WTC11 (cell line): ENCODE measurements around the gene FOXF2. TPM values are rescaled to one million over a fixed set of nuclear protein-coding genes. Genes with fewer than 3 reads are reported as not detected.

Experiments
- ATAC-seq: fragments of 200-7000 bp; cut with Tn5 transposase; 2 replicates; pipeline ENCODE4 v1.10.0; 2021; ENCODE audit warnings: mild to moderate bottlenecking, moderate library complexity
- CTCF ChIA-PET: fragments of 300-600 bp; sonication (Branson Sonifier 250); formaldehyde crosslinking; loops from one replicate; lab custom pipeline; 2021; ENCODE audit warnings: antibody characterized with exemption; lab: Charles Lee
- POLR2A ChIA-PET: fragments of 350-600 bp; sonication (Branson Sonifier 250); formaldehyde crosslinking; loops from one replicate; lab custom pipeline; 2021; ENCODE audit warnings: antibody characterized with exemption; lab: Charles Lee
- DNase-seq: peaks from one replicate; pipeline ENCODE4 v3.0.0; 2021; ENCODE audit warnings: low spot score
- H3K27ac Mint-ChIP-seq: 2 replicates; pipeline ENCODE4 v1.8.0; 2021; ENCODE audit warnings: mixed read lengths
- H3K27me3 Mint-ChIP-seq: 2 replicates; pipeline ENCODE4 v1.8.0; 2021; ENCODE audit warnings: low read depth, mild to moderate bottlenecking, moderate library complexity, mixed read lengths
- H3K36me3 Mint-ChIP-seq: 2 replicates; pipeline ENCODE4 v1.8.0; 2021; ENCODE audit warnings: mixed read lengths
- H3K4me1 Mint-ChIP-seq: 2 replicates; pipeline ENCODE4 v1.8.0; 2022; ENCODE audit warnings: mixed read lengths
- H3K4me3 Mint-ChIP-seq: 2 replicates; pipeline ENCODE4 v1.8.0; 2021; ENCODE audit warnings: mild to moderate bottlenecking, moderate library complexity, mixed read lengths
- H3K9me3 Mint-ChIP-seq: 2 replicates; pipeline ENCODE4 v1.8.0; 2021; ENCODE audit warnings: mixed read lengths
- CBFB ChIP-seq: sonication (generic); formaldehyde crosslinking; IDR thresholded peaks from 2 replicates; pipeline ENCODE4 v1.8.1; 2022; ENCODE audit warnings: mild to moderate bottlenecking, low read depth, missing genetic modification reagents
- CREM ChIP-seq: sonication (generic); formaldehyde crosslinking; IDR thresholded peaks from 2 replicates; pipeline ENCODE4 v1.8.1; 2022; ENCODE audit warnings: mild to moderate bottlenecking, missing genetic modification reagents, moderate library complexity
- ETV6 ChIP-seq: sonication (generic); formaldehyde crosslinking; IDR thresholded peaks from 2 replicates; pipeline ENCODE4 v1.8.1; 2022; ENCODE audit warnings: mild to moderate bottlenecking, missing genetic modification reagents
- GABPB1 ChIP-seq: sonication (generic); formaldehyde crosslinking; IDR thresholded peaks from 2 replicates; pipeline ENCODE4 v1.8.1; 2023; ENCODE audit warnings: mild to moderate bottlenecking, missing genetic modification reagents
- GTF2I ChIP-seq: fragments of 250-450 bp; sonication (Bioruptor Pico); conservative IDR thresholded peaks from 2 replicates; pipeline ENCODE4 v1.4.0; 2021; ENCODE audit warnings: mild to moderate bottlenecking
- HMGA2 ChIP-seq: fragments of 250-450 bp; sonication (Bioruptor Pico); IDR thresholded peaks from 2 replicates; pipeline ENCODE4 v1.4.0; 2021; ENCODE audit warnings: mild to moderate bottlenecking, moderate library complexity
- JAZF1 ChIP-seq: fragments of 250-450 bp; sonication (Bioruptor Pico); IDR thresholded peaks from 2 replicates; pipeline ENCODE4 v1.9.0; 2021; ENCODE audit warnings: moderate library complexity, mild to moderate bottlenecking, inconsistent platforms
- OVOL2 ChIP-seq: fragments of 250-450 bp; sonication (Bioruptor Pico); IDR thresholded peaks from 2 replicates; pipeline ENCODE4 v1.9.0; 2021; ENCODE audit warnings: mild to moderate bottlenecking, borderline replicate concordance
- SMAD3 ChIP-seq: sonication (generic); formaldehyde crosslinking; IDR thresholded peaks from 2 replicates; pipeline ENCODE4 v1.8.0; 2022; ENCODE audit warnings: missing genetic modification reagents, mild to moderate bottlenecking, borderline replicate concordance
- SP1 ChIP-seq: sonication (generic); formaldehyde crosslinking; conservative IDR thresholded peaks from 2 replicates; pipeline ENCODE4 v1.8.1; 2022; ENCODE audit warnings: missing genetic modification reagents
- ZNF121 ChIP-seq: sonication (generic); formaldehyde crosslinking; IDR thresholded peaks from 2 replicates; pipeline ENCODE4 v1.8.0; 2023; ENCODE audit warnings: missing genetic modification reagents
- ZNF219 ChIP-seq: sonication (generic); formaldehyde crosslinking; IDR thresholded peaks from 2 replicates; pipeline ENCODE4 v1.8.0; 2023; ENCODE audit warnings: missing genetic modification reagents, mild to moderate bottlenecking, borderline replicate concordance
- ZNF317 ChIP-seq: sonication (generic); formaldehyde crosslinking; IDR thresholded peaks from 2 replicates; pipeline ENCODE4 v1.8.1; 2023; ENCODE audit warnings: low read depth, mild to moderate bottlenecking, moderate library complexity, missing genetic modification reagents, borderline replicate concordance
- ZNF423 ChIP-seq: fragments of 250-450 bp; sonication (Bioruptor Pico); IDR thresholded peaks from 2 replicates; pipeline ENCODE4 v2.1.2; 2022; ENCODE audit warnings: mild to moderate bottlenecking, moderate library complexity
- ZNF671 ChIP-seq: fragments of 250-450 bp; sonication (Bioruptor Pico); IDR thresholded peaks from 2 replicates; pipeline ENCODE4 v1.8.0; 2021; ENCODE audit warnings: mild to moderate bottlenecking
- total RNA-seq: library from RNA; stranded (reverse); gene quantifications from 3 replicates; pipeline ENCODE4 v1.2.3, GENCODE V29; 2021
- TF ChIP-seq, protein P1 (sequence below): sonication (generic); formaldehyde crosslinking; IDR thresholded peaks from 2 replicates; pipeline ENCODE4 v1.8.0; 2022; ENCODE audit warnings: mild to moderate bottlenecking, missing genetic modification reagents
- TF ChIP-seq, protein P2 (sequence below): sonication (generic); formaldehyde crosslinking; IDR thresholded peaks from 2 replicates; pipeline ENCODE4 v1.8.1; 2023; ENCODE audit warnings: mild to moderate bottlenecking, missing genetic modification reagents
- TF ChIP-seq, protein P3 (sequence below): sonication (generic); formaldehyde crosslinking; IDR thresholded peaks from 2 replicates; pipeline ENCODE4 v1.8.1; 2022; ENCODE audit warnings: low read depth, missing genetic modification reagents, borderline replicate concordance
- TF ChIP-seq, protein P4 (sequence below): sonication (generic); formaldehyde crosslinking; IDR thresholded peaks from 2 replicates; pipeline ENCODE4 v1.8.1; 2022; ENCODE audit warnings: missing genetic modification reagents, borderline replicate concordance
- TF ChIP-seq, protein P5 (sequence below): fragments of 250-450 bp; sonication (Bioruptor Pico); IDR thresholded peaks from 2 replicates; pipeline ENCODE4 v1.9.0; 2021; ENCODE audit warnings: mild to moderate bottlenecking
- TF ChIP-seq, protein P6 (sequence below): sonication (generic); formaldehyde crosslinking; IDR thresholded peaks from 2 replicates; pipeline ENCODE4 v1.8.1; 2022; ENCODE audit warnings: mild to moderate bottlenecking, moderate library complexity, missing genetic modification reagents
- TF ChIP-seq, protein P7 (sequence below): fragments of 250-450 bp; sonication (Bioruptor Pico); IDR thresholded peaks from 2 replicates; pipeline ENCODE4 v2.1.2; 2022; ENCODE audit warnings: mild to moderate bottlenecking, moderate library complexity

Gene FOXF2
- total RNA-seq, 1 experiment from 2014 or later: 0.11 TPM

DNA sequence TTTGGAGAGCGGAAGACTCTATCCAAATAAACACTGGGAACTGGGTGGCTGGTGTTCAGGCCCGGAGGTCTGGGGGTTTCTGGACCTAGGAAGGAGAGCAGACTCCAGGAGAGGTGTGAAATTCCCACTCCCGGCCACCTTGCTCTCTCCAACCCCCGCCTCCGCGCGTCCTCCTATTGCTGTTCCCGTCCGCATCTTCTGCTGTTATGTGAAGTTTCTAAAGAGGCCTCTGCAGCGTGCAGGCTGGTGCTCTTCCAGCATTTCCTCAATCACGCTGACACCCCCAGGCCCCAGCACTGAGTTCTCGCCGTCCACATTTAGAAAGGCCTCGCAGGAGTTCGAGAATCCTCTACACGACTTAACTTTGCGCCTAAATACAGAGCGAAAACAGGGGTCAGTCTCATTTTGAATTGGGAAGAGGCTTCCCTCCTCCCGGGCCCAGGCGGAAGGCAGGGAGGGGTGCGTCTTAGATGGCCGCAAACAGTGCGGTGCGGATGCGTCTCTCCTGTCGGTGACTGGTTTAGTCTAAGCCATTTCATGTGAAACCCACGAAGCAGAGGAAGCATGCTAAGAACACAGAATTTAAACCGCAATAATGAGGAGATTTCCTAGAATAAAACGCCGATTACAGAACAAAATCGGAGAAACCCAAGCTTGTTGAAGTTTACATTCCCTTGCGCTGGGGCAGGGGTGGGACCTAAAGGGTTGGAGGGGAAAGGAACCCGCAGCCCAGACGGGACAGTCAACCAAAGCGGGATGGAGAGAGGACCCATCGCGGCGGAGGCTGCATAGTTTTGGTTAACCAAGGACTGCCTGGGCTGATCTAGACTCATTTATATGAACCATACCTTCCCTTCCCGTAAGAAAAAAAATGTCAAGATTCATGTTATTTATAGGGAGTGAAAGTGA lies 4.0 kb upstream of the FOXF2 start (continued):
- TF ChIP-seq, protein P1, sequence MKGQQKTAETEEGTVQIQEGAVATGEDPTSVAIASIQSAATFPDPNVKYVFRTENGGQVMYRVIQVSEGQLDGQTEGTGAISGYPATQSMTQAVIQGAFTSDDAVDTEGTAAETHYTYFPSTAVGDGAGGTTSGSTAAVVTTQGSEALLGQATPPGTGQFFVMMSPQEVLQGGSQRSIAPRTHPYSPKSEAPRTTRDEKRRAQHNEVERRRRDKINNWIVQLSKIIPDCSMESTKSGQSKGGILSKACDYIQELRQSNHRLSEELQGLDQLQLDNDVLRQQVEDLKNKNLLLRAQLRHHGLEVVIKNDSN (CRISPR knock-in tag): no peak
- TF ChIP-seq CBFB: no peak

DNA sequence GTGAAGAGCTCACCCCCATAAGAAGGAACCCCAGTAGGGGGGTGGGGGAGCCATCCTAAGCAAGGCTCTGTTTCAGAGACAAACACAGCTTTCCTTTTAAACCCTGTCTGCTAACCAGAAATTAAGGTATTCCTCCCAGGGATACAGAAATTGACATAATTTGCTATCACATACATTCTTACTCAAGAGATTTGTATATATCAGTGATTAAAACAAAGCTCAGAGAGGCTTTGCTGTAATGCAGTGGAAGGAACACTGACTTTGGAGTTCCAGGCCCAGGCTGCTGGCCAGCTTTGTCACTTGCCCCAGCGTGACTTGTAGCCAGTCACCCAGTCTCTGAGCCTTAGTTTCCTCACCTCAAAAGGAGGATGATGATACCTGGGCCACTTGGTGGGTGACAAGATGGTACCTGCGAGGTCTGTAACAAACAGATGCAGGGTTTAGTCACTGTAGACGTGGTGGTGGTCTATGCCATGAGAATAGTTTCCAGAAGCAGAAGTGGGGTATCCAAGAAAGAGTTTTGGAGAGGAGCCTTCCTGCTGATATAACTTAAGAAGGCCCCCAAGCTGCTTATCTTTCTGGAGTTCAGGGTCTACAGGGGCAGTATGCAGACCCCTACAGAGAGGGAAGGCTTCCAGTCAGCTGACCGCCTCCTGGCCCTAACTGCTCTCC lies 3.2 kb upstream of the FOXF2 start:
- Mint-ChIP-seq H3K27me3 (peaks cover 91% of the 10 kb centered on the region), H3K4me3 (no peak overlapping the region)
- CTCF ChIA-PET: interaction anchor here (1.7 to 1.9 kb wide), 2 partner anchors 10 to 50 kb away, joined by 5 to 12 read pairs; no protein-coding TSS in a partner anchor

DNA sequence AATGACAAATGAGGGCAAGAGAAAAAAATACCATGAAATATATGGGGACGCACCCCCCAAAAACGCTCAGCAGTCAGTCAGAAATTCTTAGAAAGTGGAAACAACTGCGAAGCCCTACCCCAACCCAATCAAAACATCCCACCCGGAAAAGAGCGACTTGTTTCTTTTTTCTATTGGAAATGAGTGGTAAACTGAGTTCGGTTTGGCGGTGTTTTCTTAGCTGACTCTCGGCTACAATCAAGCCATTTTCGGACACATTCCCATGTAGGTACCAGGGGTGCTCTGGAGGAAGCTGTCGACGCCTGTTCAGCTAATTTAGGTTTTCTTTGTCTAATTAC lies 1.9 kb upstream of the FOXF2 start:
- no peaks in the 10 kb centered on the region; the same call in 1 of the 2 replicates for H3K36me3 Mint-ChIP-seq
- ChIA-PET CTCF (interaction anchor here (1.1 to 1.9 kb wide), 5 partner anchors 9 to 49 kb away, joined by 3 to 12 read pairs (median 5); no protein-coding TSS in a partner anchor), POLR2A (no interaction called here)

More for the DNA sequence above, 3.2 kb upstream of the FOXF2 start:
- H3K36me3 Mint-ChIP-seq: no peaks in the 10 kb centered on the region; the same call in 1 of the 2 replicates
- H3K27ac Mint-ChIP-seq: no peak overlapping the region
- POLR2A ChIA-PET: no interaction called here
- H3K4me1 Mint-ChIP-seq: peaks cover 39% of the 10 kb centered on the region
- H3K9me3 Mint-ChIP-seq: no peaks in the 10 kb centered on the region
- TF ChIP-seq ZNF317 (no peak), CREM (CRISPR knock-in tag) (no peak), ETV6 (CRISPR knock-in tag) (no peak), JAZF1 (CRISPR knock-in tag) (no peak), ZNF121 (CRISPR knock-in tag) (no peak), ZNF671 (CRISPR knock-in tag) (no peak), SMAD3 (CRISPR knock-in tag) (no peak), OVOL2 (CRISPR knock-in tag) (no peak)
- TF ChIP-seq, protein P2, sequence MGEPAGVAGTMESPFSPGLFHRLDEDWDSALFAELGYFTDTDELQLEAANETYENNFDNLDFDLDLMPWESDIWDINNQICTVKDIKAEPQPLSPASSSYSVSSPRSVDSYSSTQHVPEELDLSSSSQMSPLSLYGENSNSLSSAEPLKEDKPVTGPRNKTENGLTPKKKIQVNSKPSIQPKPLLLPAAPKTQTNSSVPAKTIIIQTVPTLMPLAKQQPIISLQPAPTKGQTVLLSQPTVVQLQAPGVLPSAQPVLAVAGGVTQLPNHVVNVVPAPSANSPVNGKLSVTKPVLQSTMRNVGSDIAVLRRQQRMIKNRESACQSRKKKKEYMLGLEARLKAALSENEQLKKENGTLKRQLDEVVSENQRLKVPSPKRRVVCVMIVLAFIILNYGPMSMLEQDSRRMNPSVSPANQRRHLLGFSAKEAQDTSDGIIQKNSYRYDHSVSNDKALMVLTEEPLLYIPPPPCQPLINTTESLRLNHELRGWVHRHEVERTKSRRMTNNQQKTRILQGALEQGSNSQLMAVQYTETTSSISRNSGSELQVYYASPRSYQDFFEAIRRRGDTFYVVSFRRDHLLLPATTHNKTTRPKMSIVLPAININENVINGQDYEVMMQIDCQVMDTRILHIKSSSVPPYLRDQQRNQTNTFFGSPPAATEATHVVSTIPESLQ (CRISPR knock-in tag): no peak
- TF ChIP-seq, protein P3, sequence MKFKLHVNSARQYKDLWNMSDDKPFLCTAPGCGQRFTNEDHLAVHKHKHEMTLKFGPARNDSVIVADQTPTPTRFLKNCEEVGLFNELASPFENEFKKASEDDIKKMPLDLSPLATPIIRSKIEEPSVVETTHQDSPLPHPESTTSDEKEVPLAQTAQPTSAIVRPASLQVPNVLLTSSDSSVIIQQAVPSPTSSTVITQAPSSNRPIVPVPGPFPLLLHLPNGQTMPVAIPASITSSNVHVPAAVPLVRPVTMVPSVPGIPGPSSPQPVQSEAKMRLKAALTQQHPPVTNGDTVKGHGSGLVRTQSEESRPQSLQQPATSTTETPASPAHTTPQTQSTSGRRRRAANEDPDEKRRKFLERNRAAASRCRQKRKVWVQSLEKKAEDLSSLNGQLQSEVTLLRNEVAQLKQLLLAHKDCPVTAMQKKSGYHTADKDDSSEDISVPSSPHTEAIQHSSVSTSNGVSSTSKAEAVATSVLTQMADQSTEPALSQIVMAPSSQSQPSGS (CRISPR knock-in tag): no peak
- TF ChIP-seq, protein P4, sequence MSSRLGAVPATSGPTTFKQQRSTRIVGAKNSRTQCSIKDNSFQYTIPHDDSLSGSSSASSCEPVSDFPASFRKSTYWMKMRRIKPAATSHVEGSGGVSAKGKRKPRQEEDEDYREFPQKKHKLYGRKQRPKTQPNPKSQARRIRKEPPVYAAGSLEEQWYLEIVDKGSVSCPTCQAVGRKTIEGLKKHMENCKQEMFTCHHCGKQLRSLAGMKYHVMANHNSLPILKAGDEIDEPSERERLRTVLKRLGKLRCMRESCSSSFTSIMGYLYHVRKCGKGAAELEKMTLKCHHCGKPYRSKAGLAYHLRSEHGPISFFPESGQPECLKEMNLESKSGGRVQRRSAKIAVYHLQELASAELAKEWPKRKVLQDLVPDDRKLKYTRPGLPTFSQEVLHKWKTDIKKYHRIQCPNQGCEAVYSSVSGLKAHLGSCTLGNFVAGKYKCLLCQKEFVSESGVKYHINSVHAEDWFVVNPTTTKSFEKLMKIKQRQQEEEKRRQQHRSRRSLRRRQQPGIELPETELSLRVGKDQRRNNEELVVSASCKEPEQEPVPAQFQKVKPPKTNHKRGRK: no peak
- ATAC-seq (no peak), DNase-seq (no peak)

More for the DNA sequence above, 1.9 kb upstream of the FOXF2 start:
- peaks cover 93% of the 10 kb centered on the region for H3K27me3 Mint-ChIP-seq
- TF ChIP-seq HMGA2 (CRISPR knock-in tag): no peak
- no peak for TF ChIP-seq GABPB1 (CRISPR knock-in tag)
- TF ChIP-seq, protein P5, sequence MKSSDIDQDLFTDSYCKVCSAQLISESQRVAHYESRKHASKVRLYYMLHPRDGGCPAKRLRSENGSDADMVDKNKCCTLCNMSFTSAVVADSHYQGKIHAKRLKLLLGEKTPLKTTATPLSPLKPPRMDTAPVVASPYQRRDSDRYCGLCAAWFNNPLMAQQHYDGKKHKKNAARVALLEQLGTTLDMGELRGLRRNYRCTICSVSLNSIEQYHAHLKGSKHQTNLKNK (CRISPR knock-in tag): no peak
- TF ChIP-seq, protein P6, sequence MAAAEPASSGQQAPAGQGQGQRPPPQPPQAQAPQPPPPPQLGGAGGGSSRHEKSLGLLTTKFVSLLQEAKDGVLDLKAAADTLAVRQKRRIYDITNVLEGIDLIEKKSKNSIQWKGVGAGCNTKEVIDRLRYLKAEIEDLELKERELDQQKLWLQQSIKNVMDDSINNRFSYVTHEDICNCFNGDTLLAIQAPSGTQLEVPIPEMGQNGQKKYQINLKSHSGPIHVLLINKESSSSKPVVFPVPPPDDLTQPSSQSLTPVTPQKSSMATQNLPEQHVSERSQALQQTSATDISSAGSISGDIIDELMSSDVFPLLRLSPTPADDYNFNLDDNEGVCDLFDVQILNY: no peak
- TF ChIP-seq ZNF219: no peak
- no peak for TF ChIP-seq ZNF423 (CRISPR knock-in tag)
- TF ChIP-seq, protein P1 (CRISPR knock-in tag): no peak
- TF ChIP-seq GTF2I (CRISPR knock-in tag): no peak
- no peak for TF ChIP-seq SP1 (CRISPR knock-in tag)
- TF ChIP-seq, protein P7, sequence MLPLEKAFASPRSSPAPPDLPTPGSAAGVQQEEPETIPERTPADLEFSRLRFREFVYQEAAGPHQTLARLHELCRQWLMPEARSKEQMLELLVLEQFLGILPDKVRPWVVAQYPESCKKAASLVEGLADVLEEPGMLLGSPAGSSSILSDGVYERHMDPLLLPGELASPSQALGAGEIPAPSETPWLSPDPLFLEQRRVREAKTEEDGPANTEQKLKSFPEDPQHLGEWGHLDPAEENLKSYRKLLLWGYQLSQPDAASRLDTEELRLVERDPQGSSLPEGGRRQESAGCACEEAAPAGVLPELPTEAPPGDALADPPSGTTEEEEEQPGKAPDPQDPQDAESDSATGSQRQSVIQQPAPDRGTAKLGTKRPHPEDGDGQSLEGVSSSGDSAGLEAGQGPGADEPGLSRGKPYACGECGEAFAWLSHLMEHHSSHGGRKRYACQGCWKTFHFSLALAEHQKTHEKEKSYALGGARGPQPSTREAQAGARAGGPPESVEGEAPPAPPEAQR (CRISPR knock-in tag): no peak
- TF ChIP-seq, all 79 proteins: peak for 0
- Mint-ChIP-seq H3K27ac (no peak overlapping the region), H3K4me1 (peaks cover 46% of the 10 kb centered on the region), H3K9me3 (no peaks in the 10 kb centered on the region), H3K4me3 (no peak overlapping the region)
- no peak for ATAC-seq
- DNase-seq: no peak
